GM18858 (cell line): ENCODE measurements around the gene CCNI.
"Not testable (repeated sequence)": the region's sequence is repeated elsewhere in the genome, so short reads cannot be mapped to it uniquely, and the experiment has no call there.

Source experiments
- ATAC-seq: cut with Tn5 transposase; IDR thresholded peaks from one replicate; pipeline ENCODE4 v1.9.1; 2021; ENCODE audit not compliant: unreplicated experiment

CCNI gene

DNA sequence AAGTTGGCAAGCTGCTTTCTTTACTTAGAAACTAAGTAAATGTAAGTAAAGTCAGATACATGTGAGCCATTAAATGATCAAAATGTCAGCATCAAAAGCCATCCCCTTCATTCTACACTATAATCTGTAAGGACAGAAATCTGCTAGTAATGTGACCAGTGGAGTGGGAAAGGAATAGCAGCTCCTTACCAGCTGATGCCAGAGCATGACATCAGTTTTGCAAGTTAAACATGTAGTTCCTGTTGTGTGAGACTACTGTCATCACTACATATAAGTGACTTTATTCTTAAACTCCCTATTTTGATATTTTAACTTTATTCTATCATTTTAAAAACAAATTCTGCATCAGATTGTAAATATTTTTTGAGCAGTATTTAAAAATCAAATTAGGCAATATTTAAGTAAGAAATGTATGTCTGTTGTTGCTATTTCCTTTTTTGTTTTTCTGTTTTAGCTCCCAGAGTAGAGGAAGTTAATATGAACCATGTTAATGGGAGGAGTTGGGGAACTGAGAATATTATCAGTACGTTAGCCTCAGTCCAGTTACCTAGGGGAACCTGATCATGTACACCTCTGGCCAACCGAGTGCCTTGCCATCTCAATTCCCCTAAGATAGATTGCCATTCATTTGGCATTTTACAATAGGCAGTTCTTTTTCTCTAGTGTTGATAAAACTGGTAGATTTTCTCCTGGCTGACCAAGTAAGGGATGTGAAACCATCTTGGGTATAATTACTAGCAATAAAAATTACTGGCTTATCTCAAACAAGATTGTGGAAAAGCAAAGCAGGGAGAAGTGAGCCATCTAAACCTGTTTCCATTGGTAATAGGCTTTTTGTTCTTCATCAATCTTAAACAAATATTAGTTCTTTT is 34.7 kb downstream of the CCNI start:
- no peak for ATAC-seq

- no peak for ATAC-seq
Observed at GRCh38 chr4:77040270-77040669, 35.5 kb downstream of the CCNI start.

- ATAC-seq = no peak
Observed at GRCh38 chr4:77039796-77040195, 36.0 kb downstream of the CCNI start.

- ATAC-seq = no peak
Observed at GRCh38 chr4:77037736-77038135, 38.1 kb downstream of the CCNI start.

- not testable (repeated sequence) for ATAC-seq
Observed at GRCh38 chr4:77037168-77037567, 38.6 kb downstream of the CCNI start.

DNA sequence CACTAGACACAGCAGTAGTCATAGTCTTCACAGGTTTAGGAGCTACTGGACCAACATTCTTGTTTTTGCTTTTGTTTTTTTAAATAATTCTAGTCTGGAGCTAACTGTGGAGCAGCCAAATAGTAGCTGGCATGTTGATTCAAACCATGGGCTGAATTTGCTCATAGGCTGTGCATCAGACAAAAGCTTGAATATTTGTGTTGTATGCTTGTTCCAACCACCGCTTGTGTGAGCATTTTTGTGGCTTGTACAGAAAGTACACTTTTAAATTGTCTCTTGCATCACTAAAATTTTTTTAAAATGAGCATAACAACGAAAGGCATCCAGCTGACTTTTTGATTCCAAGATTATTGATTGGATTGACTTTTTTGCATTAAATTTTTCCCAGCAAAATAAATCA is 39.6 kb downstream of the CCNI start:
- no peak for ATAC-seq

DNA sequence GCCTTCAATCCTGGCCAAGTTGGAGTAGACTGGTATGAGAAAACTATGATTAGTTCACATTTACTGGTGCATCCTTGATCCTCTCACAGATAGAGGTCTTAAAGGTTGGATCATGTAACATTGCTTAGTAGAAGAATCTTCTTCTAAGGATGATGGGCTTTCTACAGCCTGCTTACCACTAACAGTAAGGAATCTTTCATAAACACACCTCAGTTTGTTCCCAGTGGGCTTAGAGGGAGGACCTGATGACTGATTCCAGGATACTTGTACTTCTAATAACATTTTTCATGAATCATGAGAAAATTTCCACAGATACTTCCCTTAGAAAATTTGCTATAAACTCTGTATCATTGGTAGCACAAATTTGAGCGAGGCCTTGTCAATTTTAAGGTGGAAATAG is 40.6 kb downstream of the CCNI start:
- no peak for ATAC-seq

GRCh38 chr4:77031544-77031943 is 44.2 kb downstream of the CCNI start:
- ATAC-seq = no peak

GRCh38 chr4:77029757-77030156 is 46.0 kb downstream of the CCNI start:
- not testable (repeated sequence) for ATAC-seq

DNA sequence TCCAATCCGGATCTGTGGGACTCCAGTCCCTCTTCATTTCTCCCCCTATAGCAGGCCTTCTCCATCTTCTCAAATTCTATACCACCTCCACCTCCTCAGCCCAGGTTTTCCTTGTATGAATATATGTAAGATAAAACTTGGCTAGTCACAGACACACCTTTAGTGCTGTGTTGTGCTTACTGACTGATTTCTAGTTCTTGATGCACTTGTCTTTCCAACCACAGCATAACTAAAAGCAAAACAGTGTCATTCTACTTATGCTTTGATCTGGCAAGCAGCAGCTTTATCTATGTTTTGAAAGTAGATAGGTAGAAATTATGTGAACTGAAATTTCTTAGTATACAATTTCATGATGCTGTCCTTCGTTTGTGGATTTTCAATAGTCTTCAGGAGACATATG is 47.5 kb downstream of the CCNI start:
- ATAC-seq = no peak

DNA sequence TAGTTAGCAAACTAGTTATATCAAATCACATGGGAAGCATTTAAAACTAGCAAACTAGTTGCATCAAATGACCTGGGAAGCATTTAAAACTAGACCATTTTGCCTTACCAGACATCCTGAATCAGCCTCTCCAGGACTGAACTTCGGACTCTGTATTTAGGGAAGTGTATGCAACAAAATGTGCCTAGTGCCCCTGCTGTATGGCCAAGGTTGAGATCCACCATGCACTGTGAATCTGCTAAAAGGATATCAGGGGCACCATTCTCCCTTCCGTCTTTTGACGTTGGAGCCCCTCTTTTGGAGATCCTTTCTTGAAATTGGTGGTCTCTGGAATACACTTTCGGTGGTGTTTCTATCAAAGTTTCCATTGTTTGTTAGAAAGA is 49.5 kb downstream of the CCNI start:
- no peak for ATAC-seq

GRCh38 chr4:77025643-77026321 is 50.0 kb downstream of the CCNI start:
- ATAC-seq = peak; percentile 81

DNA sequence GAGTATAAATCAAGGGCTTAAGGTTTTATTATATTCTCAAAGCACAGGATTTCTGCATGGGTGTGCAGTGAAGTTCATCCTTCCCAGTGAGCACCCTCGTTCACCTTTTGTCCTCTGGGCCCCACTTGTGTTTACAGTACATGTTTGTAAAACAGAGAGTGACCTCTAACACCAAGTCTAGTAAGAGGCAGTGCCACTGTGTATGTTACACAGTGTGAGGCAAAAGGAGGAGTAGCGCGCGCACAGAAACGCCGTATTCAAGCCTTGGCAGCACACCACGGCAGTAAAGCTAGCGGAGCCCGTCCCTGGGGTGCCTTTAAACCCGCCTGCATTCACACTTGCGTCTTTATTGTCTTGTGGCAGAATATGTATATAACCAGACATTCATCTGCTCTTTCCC is 51.9 kb downstream of the CCNI start:
- no peak for ATAC-seq

DNA sequence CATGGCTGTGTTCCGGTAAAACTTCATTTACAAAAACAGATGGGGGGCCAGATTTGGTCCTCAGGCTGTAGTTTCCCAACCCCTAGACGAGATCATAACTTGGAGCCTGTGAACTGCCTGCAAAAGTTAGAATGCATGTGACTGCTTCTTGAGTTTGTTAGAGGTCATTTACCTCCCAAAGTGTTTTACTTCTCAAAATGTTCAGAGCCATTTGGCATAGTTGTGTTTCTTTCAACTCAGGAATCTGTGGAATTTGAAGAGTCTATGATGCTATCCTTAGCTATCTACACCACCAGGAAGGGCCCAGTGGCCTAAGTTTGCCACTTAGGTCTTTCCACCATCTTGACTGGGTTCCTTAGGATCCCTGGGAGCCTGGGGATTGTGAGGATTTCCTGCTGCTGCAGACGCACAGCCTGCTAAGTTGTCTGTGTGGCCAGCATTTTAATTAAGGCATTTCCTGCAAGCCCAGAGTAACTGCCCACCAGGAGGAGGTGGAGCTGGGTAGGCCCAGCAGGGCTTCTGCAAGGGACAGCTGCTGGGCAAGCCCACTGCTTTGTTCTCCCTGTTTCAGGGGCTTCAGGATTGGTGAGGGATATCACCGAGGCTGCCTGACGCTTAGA is 53.1 kb downstream of the CCNI start:
- ATAC-seq = no peak

DNA sequence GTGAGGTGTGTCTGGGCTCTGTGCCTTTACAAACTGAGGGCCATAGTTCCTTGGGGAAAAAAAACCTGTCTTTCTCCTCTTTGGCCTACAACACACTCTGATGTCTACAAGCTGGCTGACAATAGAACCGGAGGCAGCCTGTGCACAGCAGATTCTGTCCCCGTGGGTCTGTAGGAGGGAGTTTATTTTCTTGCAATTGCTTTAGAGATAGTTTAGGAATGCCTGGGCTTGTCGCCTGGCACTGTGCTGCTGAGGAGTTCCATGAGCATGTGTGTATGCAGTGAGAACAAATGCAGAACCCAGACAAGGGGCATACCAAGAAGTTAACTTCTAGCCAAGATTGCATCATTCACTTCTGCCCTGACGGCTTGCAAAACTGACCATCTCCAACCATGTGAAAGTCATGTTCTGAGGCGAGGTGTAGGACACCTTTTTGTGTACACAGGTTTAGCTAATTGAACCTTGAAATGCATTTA is 54.1 kb downstream of the CCNI start:
- no peak for ATAC-seq

GRCh38 chr4:77020017-77020416 is 55.8 kb downstream of the CCNI start:
- no peak for ATAC-seq

GRCh38 chr4:77015390-77015789 is 60.4 kb downstream of the CCNI start:
- no peak for ATAC-seq

DNA sequence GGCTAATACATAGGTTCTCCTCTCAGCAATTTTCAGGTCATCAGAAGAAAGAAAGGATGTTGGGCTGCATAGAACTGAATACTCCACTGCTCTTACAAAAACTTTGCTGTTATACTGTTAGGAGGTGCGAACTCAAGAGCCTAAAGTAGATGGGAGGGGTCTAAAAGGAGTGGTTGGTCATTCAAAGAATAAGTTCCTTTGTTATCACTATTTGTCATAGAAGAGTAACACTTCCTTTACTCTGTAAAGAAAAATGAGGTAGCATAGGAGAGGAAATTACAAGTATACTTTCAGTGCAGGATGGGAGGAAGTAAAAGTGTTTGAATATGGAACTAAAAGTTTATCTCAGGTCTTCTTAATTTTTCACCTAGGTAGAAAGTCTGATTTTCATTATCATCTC is 61.5 kb downstream of the CCNI start:
- no peak for ATAC-seq

DNA sequence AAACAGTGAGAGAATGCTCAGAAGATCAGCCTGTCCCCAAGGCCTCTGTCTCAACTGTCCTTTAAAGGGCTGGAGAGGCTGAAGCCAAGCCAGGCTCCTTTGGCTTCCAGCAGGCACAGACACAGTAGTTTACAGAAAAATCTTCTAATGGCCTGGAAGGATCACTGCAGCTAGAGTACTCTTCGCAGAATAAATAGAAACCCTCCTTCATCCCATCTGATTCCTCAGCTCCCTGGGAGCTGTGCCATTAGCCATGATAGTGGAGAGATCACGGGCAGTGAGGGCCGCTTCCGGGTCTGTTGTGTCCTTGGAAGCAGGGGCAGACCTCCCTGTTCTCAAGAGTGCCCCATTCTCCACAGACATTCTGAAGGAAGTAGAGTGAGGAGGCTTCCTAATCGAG is 63.1 kb downstream of the CCNI start:
- ATAC-seq = no peak

- no peak for ATAC-seq
Observed at GRCh38 chr4:77010841-77011354, 64.9 kb downstream of the CCNI start.

DNA sequence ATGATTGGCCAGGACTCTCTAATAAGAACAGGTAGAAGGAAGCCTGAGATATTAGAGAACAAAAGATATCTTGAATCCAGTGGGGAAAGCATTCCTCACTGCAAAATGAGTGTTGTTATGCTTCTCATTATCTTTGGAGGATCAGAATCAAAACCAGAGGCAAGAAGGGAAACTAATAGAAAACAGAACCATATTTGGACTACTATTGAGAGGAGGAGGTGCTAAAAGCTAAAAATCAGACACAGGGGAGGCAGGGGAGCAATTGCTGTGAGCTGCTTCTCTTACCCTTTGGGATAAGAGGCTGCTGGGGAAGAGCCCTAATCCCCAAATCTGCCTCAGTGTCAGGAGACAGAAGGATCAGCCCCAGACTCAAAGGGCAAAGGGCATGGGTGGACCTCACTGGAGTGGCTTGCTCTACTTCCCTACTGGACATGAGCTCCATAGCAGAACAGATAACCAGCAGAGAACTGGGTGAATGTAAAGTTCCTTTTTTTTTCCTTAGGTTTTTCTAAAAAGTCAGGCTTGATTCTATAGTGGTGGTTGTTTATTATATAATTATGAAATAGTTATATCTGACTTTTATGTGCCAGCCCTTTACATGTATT is 66.2 kb downstream of the CCNI start:
- ATAC-seq = no peak
